GM23338 (cell line): ENCODE measurements around the gene KICS2. TPM values are rescaled to one million over a fixed set of nuclear protein-coding genes. Genes with fewer than 3 reads are reported as not detected.

ENCODE experiments used
- ATAC-seq: fragments of 200-7000 bp; cut with Tn5 transposase; 3 replicates; pipeline ENCODE4 v1.9.1; 2020
- DNase-seq: peaks from one replicate; pipeline ENCODE4 v3.0.0-alpha.2; 2015; ENCODE audit warnings: low spot score
- H2AFZ ChIP-seq: fragments of 200-600 bp; sonication (generic); 2 replicates; pipeline ENCODE4 v1.8.0; 2016; ENCODE audit warnings: antibody characterized with exemption, mild to moderate bottlenecking, moderate library complexity
- H3F3A ChIP-seq: fragments of 200-600 bp; sonication (generic); replicated peaks from 2 replicates; pipeline ENCODE4 v1.8.0; 2017; ENCODE audit warnings: antibody characterized with exemption, mixed run types, low read depth
- H3K27ac ChIP-seq: fragments of 200-600 bp; sonication (generic); 2 replicates; pipeline ENCODE4 v1.6.1; 2016; ENCODE audit warnings: low read depth
- H3K27me3 ChIP-seq: fragments of 200-600 bp; sonication (generic); 2 replicates; pipeline ENCODE4 v1.8.0; 2016; ENCODE audit warnings: mild to moderate bottlenecking, mixed run types, moderate library complexity; ENCODE audit not compliant: insufficient read depth
- H3K36me3 ChIP-seq: fragments of 200-600 bp; sonication (generic); 2 replicates; pipeline ENCODE4 v1.8.0; 2016; ENCODE audit warnings: mild to moderate bottlenecking; ENCODE audit not compliant: insufficient read depth
- H3K4me1 ChIP-seq: fragments of 200-600 bp; sonication (generic); 2 replicates; pipeline ENCODE4 v1.8.0; 2016; ENCODE audit warnings: mild to moderate bottlenecking, moderate library complexity; ENCODE audit not compliant: insufficient read depth
- H3K4me2 ChIP-seq: fragments of 200-600 bp; sonication (generic); 2 replicates; pipeline ENCODE4 v1.7.1; 2017; ENCODE audit warnings: mixed run types
- H3K4me3 ChIP-seq: fragments of 200-600 bp; sonication (generic); 2 replicates; pipeline ENCODE4 v1.6.1; 2016; ENCODE audit warnings: mixed run types
- H3K79me2 ChIP-seq: fragments of 200-600 bp; sonication (generic); replicated peaks from 2 replicates; pipeline ENCODE4 v1.8.0; 2017; ENCODE audit warnings: mild to moderate bottlenecking; ENCODE audit not compliant: insufficient read depth
- H3K9me2 ChIP-seq: fragments of 200-600 bp; sonication (generic); 2 replicates; pipeline ENCODE4 v1.8.0; 2017; ENCODE audit not compliant: insufficient read depth
- H4K20me1 ChIP-seq: fragments of 200-600 bp; sonication (generic); replicated peaks from 2 replicates; pipeline ENCODE4 v1.8.0; 2017; ENCODE audit warnings: mild to moderate bottlenecking; ENCODE audit not compliant: insufficient read depth
- H3K27ac Mint-ChIP-seq: 2 replicates; pipeline ENCODE4 v1.8.0; 2020; ENCODE audit warnings: inconsistent platforms, mild to moderate bottlenecking, moderate library complexity, mixed read lengths
- H3K27me3 Mint-ChIP-seq: 3 replicates; pipeline ENCODE4 v1.8.0; 2022; ENCODE audit warnings: low read depth, mild to moderate bottlenecking, moderate library complexity, mixed read lengths, inconsistent platforms; ENCODE audit not compliant: insufficient read depth, poor library complexity
- H3K36me3 Mint-ChIP-seq: 3 replicates; pipeline ENCODE4 v1.8.0; 2021; ENCODE audit warnings: low read depth, mild to moderate bottlenecking, inconsistent platforms, moderate library complexity, mixed read lengths
- H3K4me1 Mint-ChIP-seq: 3 replicates; pipeline ENCODE4 v1.8.0; 2020; ENCODE audit warnings: mild to moderate bottlenecking, inconsistent platforms, mixed read lengths
- H3K4me3 Mint-ChIP-seq: 3 replicates; pipeline ENCODE4 v1.8.0; 2021; ENCODE audit warnings: moderate library complexity, mild to moderate bottlenecking, inconsistent platforms, mixed read lengths
- H3K9me3 Mint-ChIP-seq: 3 replicates; pipeline ENCODE4 v1.8.0; 2020; ENCODE audit warnings: moderate library complexity, mild to moderate bottlenecking, inconsistent platforms, mixed read lengths
- CREB1 ChIP-seq: fragments of 250-450 bp; sonication (Bioruptor Pico); IDR thresholded peaks from 2 replicates; pipeline ENCODE4 v1.5.0; 2020; ENCODE audit warnings: low read depth, mild to moderate bottlenecking, moderate library complexity
- EZH2 ChIP-seq: fragments of 200-600 bp; sonication (generic); IDR thresholded peaks from one replicate; pipeline ENCODE4 v1.8.0; 2017; ENCODE audit warnings: antibody characterized with exemption, mild to moderate bottlenecking, low read depth; ENCODE audit not compliant: unreplicated experiment
- JUNB ChIP-seq: IDR thresholded peaks from one replicate; pipeline ENCODE4 v1.6.1; 2016; ENCODE audit warnings: antibody characterized with exemption; ENCODE audit not compliant: unreplicated experiment
- NANOG ChIP-seq: IDR thresholded peaks from 2 replicates; pipeline ENCODE4 v1.6.1; 2016; ENCODE audit warnings: antibody characterized with exemption, borderline replicate concordance
- POLR2AphosphoS5 ChIP-seq: IDR thresholded peaks from 2 replicates; pipeline ENCODE4 v1.6.1; 2016; ENCODE audit warnings: antibody characterized with exemption, low read depth
- polyA plus RNA-seq: library from polyadenylated mRNA; unstranded; fragments of >200 nt; fragmentation: Nextera tagmentation; extraction: Ambion mirVana; gene quantifications from 2 replicates; pipeline ENCODE4 v1.2.1, GENCODE V29; 2016
- total RNA-seq: library from RNA; depleted of rRNA; stranded (reverse); fragments of >200 nt; shearing (Covaris generic); gene quantifications from 2 replicates; pipeline ENCODE4 v1.2.3, GENCODE V29; 2014
- TF ChIP-seq, protein P1 (sequence below): IDR thresholded peaks from one replicate; pipeline ENCODE4 v1.6.1; 2018; ENCODE audit warnings: antibody characterized with exemption; ENCODE audit not compliant: unreplicated experiment
- TF ChIP-seq, protein P2 (sequence below), 2 experiments: fragments of 200-600 bp in 1 of 2; sonication (generic) in 1 of 2; conservative IDR thresholded peaks; 2 replicates each; pipeline versions ENCODE4 v1.5.1 to v1.6.1; 2016 to 2017; ENCODE audit warnings: antibody characterized with exemption in 2 of 2, low read depth in 2 of 2, mild to moderate bottlenecking in 2 of 2, moderate library complexity in 1 of 2

The KICS2 gene
- total and polyA plus RNA-seq, 2 experiments from 2014 or later, result 7.6 to 10.5 TPM

DNA sequence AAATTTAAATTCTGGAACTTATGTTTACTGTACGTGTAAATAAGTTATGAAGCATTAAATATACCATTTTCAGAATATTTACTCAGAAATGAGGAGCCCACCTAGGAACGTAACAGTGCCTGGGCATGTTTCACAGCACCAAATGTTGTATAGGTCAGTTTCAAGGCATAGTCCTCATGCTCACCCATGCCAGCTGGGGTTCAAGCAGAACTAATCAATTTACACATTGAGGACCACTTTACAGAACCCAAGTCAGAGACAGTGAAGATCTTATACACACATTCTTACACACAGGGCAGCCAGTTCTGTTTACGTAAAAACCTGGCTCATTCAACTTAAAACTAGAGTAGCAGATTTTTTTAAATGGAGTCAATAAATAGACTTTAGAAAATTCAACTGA is 2.0 kb downstream of the KICS2 start (continued):
- TF ChIP-seq POLR2AphosphoS5, result no peak
- no peak for TF ChIP-seq NANOG
- TF ChIP-seq JUNB, result no peak
- TF ChIP-seq, protein P1, sequence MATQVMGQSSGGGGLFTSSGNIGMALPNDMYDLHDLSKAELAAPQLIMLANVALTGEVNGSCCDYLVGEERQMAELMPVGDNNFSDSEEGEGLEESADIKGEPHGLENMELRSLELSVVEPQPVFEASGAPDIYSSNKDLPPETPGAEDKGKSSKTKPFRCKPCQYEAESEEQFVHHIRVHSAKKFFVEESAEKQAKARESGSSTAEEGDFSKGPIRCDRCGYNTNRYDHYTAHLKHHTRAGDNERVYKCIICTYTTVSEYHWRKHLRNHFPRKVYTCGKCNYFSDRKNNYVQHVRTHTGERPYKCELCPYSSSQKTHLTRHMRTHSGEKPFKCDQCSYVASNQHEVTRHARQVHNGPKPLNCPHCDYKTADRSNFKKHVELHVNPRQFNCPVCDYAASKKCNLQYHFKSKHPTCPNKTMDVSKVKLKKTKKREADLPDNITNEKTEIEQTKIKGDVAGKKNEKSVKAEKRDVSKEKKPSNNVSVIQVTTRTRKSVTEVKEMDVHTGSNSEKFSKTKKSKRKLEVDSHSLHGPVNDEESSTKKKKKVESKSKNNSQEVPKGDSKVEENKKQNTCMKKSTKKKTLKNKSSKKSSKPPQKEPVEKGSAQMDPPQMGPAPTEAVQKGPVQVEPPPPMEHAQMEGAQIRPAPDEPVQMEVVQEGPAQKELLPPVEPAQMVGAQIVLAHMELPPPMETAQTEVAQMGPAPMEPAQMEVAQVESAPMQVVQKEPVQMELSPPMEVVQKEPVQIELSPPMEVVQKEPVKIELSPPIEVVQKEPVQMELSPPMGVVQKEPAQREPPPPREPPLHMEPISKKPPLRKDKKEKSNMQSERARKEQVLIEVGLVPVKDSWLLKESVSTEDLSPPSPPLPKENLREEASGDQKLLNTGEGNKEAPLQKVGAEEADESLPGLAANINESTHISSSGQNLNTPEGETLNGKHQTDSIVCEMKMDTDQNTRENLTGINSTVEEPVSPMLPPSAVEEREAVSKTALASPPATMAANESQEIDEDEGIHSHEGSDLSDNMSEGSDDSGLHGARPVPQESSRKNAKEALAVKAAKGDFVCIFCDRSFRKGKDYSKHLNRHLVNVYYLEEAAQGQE, result no peak
- TF ChIP-seq EZH2, result no peak

DNA sequence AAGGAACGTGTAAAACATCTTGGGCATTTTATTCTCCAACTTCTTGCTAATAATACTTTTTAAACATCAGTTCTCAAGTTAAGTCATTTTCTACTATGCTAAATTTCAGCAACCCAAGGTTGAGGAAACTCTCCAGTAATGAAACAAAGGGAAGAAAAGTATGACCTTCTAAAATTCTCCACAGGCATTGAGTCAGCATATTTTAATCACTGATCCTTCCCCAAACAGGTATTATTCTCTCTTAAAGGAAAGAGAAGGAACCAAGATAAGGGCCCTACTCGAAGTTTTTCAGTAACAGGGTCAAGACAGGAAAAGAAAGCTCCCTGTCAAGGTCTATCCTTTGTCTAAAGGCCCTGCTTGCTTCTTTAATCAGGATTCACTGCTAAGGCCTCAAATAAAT is 3.0 kb downstream of the KICS2 start:
- Mint-ChIP-seq H3K36me3 (no peaks in the 10 kb centered on the region; the same call in 2 of the 3 replicates), H3K4me3 (peak overlapping the region; percentile 34), H3K27ac (peak overlapping the region; percentile 94), H3K4me1 (peaks cover 41% of the 10 kb centered on the region), H3K9me3 (no peaks in the 10 kb centered on the region), H3K27me3 (peaks cover 4% of the 10 kb centered on the region)
- Histone ChIP-seq H3K9me2 (no peaks in the 10 kb centered on the region), H3K4me3 (peak overlapping the region; percentile 22), H3K27me3 (no peaks in the 10 kb centered on the region), H3K4me2 (peak overlapping the region; percentile 47), H3K27ac (peak overlapping the region; percentile 83), H3K4me1 (peaks cover 32% of the 10 kb centered on the region), H3K79me2 (no peaks in the 10 kb centered on the region), H2AFZ (no peak overlapping the region), H3K36me3 (no peaks in the 10 kb centered on the region), H4K20me1 (no peaks in the 10 kb centered on the region), H3F3A (0 out of 2 replicates have a peak, but pooled peaks cover 4% of the 10 kb centered on the region)
- DNase-seq (peak; percentile 22), ATAC-seq (no peak)
- no peak for TF ChIP-seq CREB1 (CRISPR knock-in tag)
- TF ChIP-seq, protein P1, result no peak
- TF ChIP-seq, protein P2, sequence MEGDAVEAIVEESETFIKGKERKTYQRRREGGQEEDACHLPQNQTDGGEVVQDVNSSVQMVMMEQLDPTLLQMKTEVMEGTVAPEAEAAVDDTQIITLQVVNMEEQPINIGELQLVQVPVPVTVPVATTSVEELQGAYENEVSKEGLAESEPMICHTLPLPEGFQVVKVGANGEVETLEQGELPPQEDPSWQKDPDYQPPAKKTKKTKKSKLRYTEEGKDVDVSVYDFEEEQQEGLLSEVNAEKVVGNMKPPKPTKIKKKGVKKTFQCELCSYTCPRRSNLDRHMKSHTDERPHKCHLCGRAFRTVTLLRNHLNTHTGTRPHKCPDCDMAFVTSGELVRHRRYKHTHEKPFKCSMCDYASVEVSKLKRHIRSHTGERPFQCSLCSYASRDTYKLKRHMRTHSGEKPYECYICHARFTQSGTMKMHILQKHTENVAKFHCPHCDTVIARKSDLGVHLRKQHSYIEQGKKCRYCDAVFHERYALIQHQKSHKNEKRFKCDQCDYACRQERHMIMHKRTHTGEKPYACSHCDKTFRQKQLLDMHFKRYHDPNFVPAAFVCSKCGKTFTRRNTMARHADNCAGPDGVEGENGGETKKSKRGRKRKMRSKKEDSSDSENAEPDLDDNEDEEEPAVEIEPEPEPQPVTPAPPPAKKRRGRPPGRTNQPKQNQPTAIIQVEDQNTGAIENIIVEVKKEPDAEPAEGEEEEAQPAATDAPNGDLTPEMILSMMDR (conservative IDR thresholded peaks at IDR 0.05; ENCODE audit: low read depth in 2 of 2), result no peak
